HK-2 (cell line): Measurements from ENCODE around the gene FAM20A.

Experiments used
- DNase-seq: peaks from one replicate; pipeline ENCODE4 v3.0.0-alpha.2; 2018; ENCODE audit not compliant: unreplicated experiment

The FAM20A gene

DNA sequence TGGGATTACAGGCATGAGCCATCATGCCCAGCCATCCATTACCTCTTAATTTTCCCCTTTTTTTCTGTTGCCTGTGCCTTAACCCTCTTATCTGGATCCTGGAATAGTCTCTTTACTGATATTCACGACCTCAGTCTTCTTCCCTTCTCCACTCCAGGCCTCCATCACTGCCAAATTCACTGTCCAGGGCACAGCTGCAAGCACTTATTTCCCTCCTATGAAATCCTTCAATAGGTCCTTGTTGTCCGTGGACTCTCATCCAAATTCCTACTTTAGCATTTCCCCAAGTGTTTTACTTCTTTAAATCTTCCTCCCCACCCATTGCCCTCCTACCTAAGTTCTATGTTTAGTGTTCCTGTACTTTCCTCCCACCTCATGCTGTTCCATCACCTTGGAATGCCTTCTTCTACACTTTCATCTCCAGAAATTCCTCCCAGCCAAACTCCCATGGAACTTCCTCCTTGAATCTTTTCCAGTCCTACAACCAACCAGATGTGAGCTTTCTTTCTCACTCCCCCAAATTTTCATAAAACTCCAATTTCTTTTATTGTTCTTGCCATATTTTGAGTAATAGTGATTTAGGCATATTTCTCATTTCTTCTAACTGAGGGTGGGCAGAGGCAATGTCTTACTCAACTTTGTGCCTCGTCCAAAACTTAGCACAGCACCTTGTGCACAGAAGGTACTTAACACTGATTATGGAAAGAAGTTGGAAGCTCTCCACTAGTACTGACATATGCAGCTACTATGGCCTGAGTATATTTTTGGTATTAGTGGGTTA lies 35.3 kb downstream of the FAM20A start:
- no peak for DNase-seq

GRCh38 chr17:68564415-68565111 lies 36.6 kb downstream of the FAM20A start:
- DNase-seq, result no peak

GRCh38 chr17:68562736-68563135 lies 38.4 kb downstream of the FAM20A start:
- DNase-seq, result no peak

DNA sequence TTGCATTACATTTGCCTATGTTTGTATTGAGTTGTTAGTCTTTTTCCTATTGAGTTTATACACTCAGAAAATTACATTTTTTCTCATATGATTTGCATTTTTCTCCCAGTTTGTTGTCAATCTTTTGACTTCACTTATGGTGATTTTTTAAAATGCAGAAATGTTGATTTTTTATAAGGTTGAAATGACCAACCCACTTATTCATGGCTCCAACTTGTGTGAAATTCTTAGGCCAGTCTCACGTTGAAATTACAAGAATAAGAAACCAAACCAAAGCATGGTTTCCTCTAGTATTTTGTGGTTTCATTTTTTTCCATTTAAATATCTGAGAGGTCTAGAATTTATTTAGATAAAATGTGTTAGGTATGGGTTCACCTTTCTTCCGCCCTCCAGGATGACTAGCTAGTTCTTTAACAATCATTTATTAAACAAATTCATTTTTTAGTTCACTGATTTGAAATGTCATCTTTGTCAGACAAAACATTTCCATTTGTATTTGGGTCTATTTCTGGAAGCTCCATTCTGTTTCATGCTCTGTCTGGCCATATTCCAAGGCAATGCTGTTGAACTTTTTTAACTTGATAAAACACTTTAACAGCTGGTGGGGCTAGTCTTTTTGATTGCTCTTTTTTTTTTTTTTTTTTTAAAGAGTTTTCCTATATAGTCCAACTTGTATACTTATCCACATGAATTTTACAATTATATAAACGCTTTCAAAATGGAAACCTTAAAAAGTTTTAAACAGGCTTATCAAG lies 40.0 kb downstream of the FAM20A start:
- no peak for DNase-seq

DNA sequence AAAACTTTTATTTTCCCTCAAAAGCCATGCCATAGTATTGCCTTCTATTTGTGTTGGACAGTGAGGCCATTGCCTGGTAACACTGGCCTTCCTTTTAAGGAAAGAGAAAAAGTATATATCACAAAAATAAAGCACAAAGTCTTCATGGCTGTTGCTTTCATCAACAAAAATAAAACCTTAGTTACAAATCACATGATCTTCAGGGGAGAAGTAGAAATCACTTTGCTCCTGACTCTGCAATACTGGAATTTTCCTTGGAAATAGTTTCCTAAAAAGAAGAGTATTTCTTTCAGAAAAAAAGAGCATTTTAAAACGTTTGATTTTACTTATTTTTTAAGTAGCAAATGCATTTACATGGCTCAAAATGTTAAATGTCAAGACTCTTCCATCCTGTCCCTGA lies 41.9 kb downstream of the FAM20A start:
- DNase-seq, result no peak

- no peak for DNase-seq
Measured at GRCh38 chr17:68556551-68556950, 44.6 kb downstream of the FAM20A start.

GRCh38 chr17:68544111-68544915 lies 56.9 kb downstream of the FAM20A start:
- no peak for DNase-seq

DNA sequence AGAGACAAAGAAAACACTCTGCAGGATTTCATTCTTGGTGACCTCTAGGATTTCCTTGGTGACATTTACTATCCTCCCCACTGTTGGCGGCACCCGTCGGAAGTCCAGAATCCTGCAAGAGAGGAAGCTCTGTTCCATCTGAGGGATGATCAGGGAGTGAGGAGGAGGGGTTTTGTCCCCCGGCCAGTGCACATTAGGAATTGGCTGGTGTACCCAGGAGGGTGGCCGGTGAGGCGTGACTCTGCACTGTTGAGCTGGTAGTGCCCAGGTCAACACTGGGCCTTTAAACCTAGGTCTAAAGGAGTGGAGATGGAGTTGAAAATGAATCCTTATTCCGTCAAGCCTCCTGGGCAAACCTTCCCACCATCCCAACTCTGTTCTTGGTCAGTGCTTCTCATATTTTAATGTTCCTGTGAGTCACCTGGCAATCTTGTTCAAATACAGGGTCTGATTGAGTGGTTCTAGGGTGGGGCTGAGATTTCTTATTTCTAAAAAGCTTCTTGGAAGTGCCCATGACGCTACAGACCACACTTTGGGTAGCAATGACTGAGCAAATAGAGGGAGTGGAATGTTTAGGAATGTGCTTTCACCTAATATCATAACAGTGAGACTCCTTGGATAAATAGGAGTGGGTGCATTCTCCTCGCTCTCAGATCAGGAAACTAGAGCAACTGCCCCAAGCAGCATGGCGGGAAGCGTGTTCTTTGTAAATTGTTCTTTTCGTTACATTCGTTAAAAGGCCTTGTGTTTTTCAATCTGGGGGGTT lies 58.3 kb downstream of the FAM20A start:
- DNase-seq, result no peak

DNA sequence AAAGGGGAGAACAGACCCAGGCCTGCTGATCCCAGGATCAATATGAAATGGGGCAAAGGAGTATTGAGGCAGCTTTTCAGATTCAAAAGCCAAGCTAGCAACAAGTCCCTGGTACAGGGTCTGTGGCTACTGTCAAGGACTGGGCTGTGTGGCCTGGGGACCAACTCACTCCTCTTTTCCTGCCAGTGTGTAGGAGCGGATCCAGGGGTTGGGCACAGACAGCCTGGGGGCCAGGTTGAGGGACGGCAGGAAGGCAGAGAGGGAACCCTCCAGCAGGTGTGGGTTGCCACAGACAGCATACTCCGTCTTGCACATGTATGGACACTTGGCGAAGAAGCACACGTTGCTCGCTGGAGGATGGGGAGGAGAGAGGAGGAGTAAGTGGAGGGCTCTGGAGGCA lies 59.4 kb downstream of the FAM20A start:
- no peak for DNase-seq

DNA sequence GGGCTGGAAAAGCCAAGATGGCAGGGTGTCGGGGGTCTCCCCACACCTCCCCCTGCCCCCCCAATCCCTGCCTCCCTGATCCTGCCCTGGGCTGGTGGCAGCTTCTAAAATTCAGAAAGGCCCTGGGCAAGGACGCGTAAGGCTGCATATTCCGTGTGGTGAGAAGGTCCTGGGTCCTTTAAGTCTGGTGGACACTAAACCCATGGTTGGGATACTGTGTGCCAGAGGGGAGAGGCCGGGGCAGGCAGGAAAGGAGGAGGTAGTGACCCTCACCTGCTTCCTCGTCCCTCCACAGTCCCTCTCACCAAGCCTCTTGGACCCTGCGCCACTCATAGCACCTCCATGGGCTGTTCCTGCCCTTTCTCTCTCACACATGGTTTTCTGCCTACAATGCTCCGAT lies 60.2 kb downstream of the FAM20A start:
- no peak for DNase-seq

- DNase-seq, result no peak
Measured at GRCh38 chr17:68539548-68540467, 61.4 kb downstream of the FAM20A start.

- no peak for DNase-seq
Measured at GRCh38 chr17:68535922-68536321, 65.2 kb downstream of the FAM20A start.

DNA sequence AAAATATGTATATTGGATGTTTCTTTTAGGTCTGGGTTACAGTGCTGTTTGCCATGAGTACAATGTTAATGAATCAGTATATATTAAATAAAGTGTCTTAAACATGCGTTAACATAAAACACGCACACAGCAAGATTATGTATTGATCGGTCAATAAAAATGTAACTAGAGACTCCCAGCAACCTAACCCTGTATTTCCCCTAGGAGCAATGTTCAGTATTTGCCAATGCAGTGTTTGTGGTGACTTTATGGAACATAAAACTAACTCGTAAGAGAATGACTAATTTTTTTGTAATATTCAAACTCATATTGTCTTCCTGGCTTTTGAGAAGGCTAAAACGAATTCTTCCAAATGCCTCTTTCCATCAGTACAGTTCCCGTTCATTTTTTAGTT lies 66.5 kb downstream of the FAM20A start:
- DNase-seq, result no peak

DNA sequence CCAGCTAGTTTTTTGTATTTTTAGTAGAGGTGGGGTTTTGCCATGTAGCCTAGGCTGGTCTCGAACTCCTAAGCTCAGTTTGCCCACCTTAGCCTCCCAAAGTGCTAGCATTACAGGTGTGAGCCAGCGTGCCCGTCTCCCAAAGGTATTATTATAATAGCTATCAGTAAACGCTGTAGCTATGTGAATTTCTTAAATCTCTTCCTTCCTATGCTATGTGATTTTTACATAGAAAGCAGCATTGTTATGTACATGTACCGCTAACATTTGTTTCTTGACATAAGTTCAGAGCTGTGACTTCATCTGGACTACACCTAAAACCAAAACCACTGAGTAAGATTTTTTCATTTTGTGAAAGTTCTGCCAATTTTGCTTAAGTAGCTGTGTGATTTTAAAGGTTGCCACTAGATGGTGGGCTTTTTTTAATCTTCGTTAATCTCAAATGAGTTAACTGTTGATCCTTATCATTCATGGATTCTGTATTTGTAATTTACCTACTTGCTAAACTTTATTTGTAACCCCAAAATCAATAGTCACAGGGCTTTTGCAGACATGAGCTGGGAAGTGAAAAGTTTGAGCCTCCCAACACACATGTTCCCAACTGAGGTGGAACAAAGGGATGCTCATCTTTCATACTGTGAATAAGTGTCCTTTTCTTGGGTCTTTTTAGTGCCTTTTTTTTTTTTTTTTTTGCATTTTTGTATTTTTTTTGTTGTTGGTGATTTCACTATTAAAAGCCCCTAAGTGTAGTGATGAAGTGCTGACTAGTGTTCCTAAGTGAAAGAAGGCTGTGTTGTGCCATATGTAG lies 67.1 kb downstream of the FAM20A start:
- no peak for DNase-seq

DNA sequence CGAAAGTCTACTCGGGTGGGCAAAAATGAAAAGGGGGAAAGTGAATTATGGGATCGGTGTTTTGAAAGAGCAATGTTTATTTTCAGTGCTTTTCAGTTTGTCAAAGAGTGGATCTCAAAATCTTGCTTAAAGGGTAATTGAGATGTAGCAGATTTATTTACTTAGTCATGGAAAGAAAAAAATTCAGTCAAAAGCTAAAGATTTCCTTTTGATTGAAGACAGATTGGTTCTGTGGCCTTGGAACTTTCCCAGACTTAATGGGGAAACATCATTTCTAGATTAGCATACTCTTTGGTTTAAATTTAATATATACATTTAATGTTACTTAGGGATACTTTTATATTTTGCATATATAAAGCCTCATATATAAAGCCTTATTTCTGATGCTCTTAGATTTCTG lies 68.3 kb downstream of the FAM20A start:
- no peak for DNase-seq

DNA sequence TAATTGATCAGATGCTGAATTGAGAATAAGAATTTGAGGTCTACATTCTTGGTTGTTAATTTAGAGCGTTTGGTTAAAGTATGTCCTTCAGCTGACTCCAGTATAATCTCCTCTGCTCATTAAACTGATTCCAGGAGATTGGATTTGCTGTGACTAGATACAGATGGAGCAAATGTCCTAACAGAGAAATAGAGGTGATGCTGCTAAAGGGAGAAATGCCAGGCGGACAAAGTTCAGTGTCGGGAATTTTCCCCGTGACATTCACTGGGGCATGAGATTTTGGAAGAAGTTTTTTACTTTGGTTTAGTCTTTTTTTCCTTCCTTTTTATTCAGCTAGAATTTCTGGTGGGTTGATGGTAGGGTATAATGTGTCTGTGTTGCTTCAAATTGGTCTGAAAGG lies 69.9 kb downstream of the FAM20A start:
- DNase-seq, result no peak

DNA sequence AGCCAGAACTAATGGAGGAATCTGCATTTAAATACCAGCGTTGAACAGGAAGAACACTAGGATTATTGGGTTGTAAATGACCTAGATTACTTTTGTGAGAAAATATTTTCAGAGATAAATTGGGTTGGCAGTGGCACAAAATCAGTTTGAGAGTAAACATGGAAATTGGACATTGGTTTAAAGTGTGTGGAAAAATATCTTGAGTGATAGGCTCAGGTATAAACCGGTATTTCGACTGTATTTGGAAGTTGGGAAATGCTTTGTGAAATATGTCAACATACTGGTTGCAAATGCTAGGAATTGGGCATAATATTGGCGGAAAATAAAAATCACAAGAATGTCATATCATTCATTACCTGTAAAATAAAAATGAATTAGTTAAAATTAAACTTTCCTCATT lies 73.9 kb downstream of the FAM20A start:
- no peak for DNase-seq

DNA sequence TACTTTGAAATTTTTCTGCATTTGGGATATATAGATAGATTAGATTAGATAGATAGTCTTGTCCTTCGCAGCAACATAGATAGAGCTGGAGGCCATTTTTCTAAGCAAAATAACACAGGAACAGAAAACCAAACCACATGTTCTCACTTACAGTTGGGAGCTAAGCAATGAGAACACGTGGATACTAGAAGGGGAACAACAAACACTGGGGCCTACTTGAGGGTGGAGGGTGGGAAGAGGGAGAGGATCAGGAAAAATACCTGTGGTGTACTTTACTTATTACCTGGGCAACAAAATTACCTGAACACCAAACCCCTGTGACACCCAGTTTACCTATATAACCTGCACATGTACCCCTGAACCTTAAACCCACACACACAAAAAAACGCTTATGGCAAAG lies 74.6 kb downstream of the FAM20A start:
- DNase-seq, result no peak

DNA sequence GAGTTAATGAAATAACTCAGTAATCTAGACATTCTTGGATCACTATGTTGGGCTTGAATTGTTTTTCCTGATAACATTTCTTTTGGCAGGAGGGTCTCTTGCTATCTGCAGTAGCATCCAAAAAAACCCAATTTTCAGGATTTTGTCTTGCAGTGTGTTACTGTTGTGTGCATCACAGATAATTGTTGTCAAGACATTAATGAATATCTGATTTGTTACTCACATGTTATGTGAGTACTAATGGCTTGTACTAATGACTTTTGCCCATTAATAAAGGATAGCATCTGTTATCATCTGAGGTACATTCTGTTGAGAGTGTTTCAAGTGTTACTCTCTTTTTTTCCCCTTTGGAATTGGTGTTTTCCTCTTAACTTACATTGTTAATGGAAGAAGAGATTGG lies 78.9 kb downstream of the FAM20A start:
- no peak for DNase-seq
